Mammary epithelial cell (primary cell): ENCODE results near the gene GPX4.

ENCODE experiments used
- EZH2 ChIP-seq: IDR thresholded peaks from 2 replicates; pipeline ENCODE4 v1.6.1; 2012; ENCODE audit warnings: low read length, inconsistent platforms, borderline replicate concordance
- TF ChIP-seq, protein P1 (sequence below), 2 donors: IDR thresholded peaks in 1 of 2; conservative IDR thresholded peaks in 1 of 2; 2 replicates each; pipeline ENCODE4 v1.5.1; 2011 to 2012; ENCODE audit warnings: inconsistent platforms in 2 of 2, low read length in 2 of 2, mild to moderate bottlenecking in 2 of 2, control low read depth in 1 of 2, low read depth in 1 of 2; ENCODE audit not compliant: insufficient read depth in 1 of 2; ENCODE audit errors: extremely low read depth in 1 of 2

DNA sequence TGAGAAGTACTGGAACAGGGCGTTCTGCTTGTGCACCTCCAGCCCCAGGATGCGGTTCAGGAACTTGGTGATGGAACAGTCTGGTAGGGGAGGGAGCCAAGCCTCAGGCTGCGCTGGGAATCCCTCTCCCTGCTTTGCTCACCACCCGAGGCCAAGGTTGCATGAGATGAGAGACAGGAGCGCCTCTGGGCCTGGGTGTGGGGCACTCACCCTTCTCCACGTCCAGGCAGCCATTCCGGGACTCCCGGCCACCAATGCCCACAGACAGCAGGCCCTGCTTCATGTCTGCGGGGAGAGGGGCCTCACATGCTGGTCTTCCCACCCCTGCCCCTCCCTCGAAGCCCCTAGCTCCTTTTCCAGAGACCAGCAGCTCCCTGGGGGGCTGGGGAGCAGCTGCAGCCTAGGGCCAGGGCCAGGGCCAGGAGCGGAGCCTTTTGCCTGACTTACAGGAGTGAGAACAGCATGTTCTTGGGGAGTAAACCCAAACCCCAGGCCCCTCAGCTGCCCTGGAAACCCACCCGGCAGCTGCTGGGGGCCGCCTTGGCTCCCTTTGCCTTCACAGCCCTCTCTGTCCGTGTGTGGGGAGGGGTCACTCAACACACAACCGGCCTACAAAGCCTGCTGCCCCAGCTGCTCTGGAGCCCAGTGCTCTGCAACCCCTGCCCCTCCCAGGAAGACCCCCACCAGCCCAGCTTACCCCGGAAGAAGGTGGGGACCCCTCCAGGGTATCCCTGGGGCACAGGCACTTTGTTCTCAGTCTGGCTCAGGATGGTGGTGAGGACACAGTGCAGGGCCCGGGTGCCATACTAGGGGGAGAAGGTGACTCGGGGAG lies 7.2 kb downstream of the GPX4 start:
- no peak for TF ChIP-seq EZH2
- TF ChIP-seq, protein P1, sequence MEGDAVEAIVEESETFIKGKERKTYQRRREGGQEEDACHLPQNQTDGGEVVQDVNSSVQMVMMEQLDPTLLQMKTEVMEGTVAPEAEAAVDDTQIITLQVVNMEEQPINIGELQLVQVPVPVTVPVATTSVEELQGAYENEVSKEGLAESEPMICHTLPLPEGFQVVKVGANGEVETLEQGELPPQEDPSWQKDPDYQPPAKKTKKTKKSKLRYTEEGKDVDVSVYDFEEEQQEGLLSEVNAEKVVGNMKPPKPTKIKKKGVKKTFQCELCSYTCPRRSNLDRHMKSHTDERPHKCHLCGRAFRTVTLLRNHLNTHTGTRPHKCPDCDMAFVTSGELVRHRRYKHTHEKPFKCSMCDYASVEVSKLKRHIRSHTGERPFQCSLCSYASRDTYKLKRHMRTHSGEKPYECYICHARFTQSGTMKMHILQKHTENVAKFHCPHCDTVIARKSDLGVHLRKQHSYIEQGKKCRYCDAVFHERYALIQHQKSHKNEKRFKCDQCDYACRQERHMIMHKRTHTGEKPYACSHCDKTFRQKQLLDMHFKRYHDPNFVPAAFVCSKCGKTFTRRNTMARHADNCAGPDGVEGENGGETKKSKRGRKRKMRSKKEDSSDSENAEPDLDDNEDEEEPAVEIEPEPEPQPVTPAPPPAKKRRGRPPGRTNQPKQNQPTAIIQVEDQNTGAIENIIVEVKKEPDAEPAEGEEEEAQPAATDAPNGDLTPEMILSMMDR (conservative IDR thresholded peaks at IDR 0.05 in 1 of 2, IDR thresholded peaks at IDR 0.05 in 1 of 2; ENCODE audit: extremely low read depth in 1 of 2, insufficient read depth in 1 of 2, low read depth in 1 of 2, low read length in 2 of 2) = no peak
